Stimulated activated CD4-positive, alpha-beta T cell treated with anti-CD3 and anti-CD28 coated beads, Interleukin-2, amount 100 ng/mL, for 4 hours (primary cell): Measurements from ENCODE around the gene NEDD8.
A peak's percentile ranks its signal among the peaks of the same experiment; 100 is the strongest.
"Not testable (repeated sequence)": the region's sequence is repeated elsewhere in the genome, so short reads cannot be mapped to it uniquely, and the experiment has no call there.

Source experiments
- DNase-seq: peaks from one replicate; pipeline ENCODE4 v3.0.0-alpha.2; 2020; ENCODE audit warnings: low read depth

NEDD8 gene

GRCh38 chr14:24222987-24223386 is 9.2 kb downstream of the NEDD8 start:
- DNase-seq, result not testable (repeated sequence)

GRCh38 chr14:24219521-24219920 is 12.6 kb downstream of the NEDD8 start:
- DNase-seq, result no peak

- DNase-seq, result no peak
These were observed 13.1 kb downstream of the NEDD8 start for GRCh38 chr14:24219080-24219479.

GRCh38 chr14:24216876-24217275 is 15.3 kb downstream of the NEDD8 start:
- DNase-seq, result not testable (repeated sequence)

- no peak for DNase-seq
These were observed 15.8 kb downstream of the NEDD8 start for GRCh38 chr14:24216345-24216699.

- DNase-seq, result peak; percentile 78
These were observed 16.4 kb downstream of the NEDD8 start, which contains the start of gene MDP1 for GRCh38 chr14:24215495-24216344. TSS of gene MDP1 (minus strand) at chr14:24216066. CDS start at chr14:24215955, 111 bp downstream.

- DNase-seq, result no peak
These were observed 18.1 kb downstream of the NEDD8 start for GRCh38 chr14:24213866-24214662.

GRCh38 chr14:24212924-24213865 is 19.0 kb downstream of the NEDD8 start, which contains the start of gene CHMP4A:
TSS of gene CHMP4A (minus strand) at chr14:24213488. CDS start at chr14:24213439, 49 bp downstream.
- peak; percentile 91 for DNase-seq

- no peak for DNase-seq
These were observed 20.9 kb downstream of the NEDD8 start for GRCh38 chr14:24211311-24211710.

- no peak for DNase-seq
These were observed 24.5 kb downstream of the NEDD8 start for GRCh38 chr14:24207625-24208024.

- DNase-seq, result no peak
These were observed 25.0 kb downstream of the NEDD8 start for GRCh38 chr14:24207104-24207551.

GRCh38 chr14:24206260-24207103 is 25.7 kb downstream of the NEDD8 start:
- no peak for DNase-seq

- DNase-seq, result no peak
These were observed 27.7 kb downstream of the NEDD8 start for GRCh38 chr14:24204163-24205146.

GRCh38 chr14:24203249-24203886 is 28.8 kb downstream of the NEDD8 start:
- DNase-seq, result not testable (repeated sequence)

GRCh38 chr14:24202538-24202937 is 29.6 kb downstream of the NEDD8 start:
- DNase-seq, result not testable (repeated sequence)

- DNase-seq, result no peak
These were observed 33.2 kb downstream of the NEDD8 start for GRCh38 chr14:24198814-24199524.

GRCh38 chr14:24197056-24197450 is 35.1 kb downstream of the NEDD8 start:
- no peak for DNase-seq
